PFSK-1 (cell line): ENCODE data around the gene CISTR.

Experiments used
- FOXP2 ChIP-seq: optimal IDR thresholded peaks from 2 replicates; pipeline ENCODE3; 2011; ENCODE audit warnings: borderline replicate concordance, control low read depth, inconsistent platforms; ENCODE audit not compliant: insufficient read depth; ENCODE audit errors: extremely low read length, extremely low read depth
- POLR2AphosphoS5 ChIP-seq: IDR thresholded peaks from 2 replicates; pipeline ENCODE4 v1.6.1; 2012; ENCODE audit warnings: low read depth, mild to moderate bottlenecking, control low read depth, low read length, moderate library complexity
- SIN3A ChIP-seq: IDR thresholded peaks from 2 replicates; pipeline ENCODE4 v1.6.1; 2012; ENCODE audit warnings: mild to moderate bottlenecking, low read length, moderate library complexity, borderline replicate concordance; ENCODE audit not compliant: insufficient read depth
- TAF1 ChIP-seq: IDR thresholded peaks from 2 replicates; pipeline ENCODE4 v1.6.1; 2012; ENCODE audit warnings: low read length, control low read depth, borderline replicate concordance; ENCODE audit not compliant: insufficient read depth
- TF ChIP-seq, protein P1 (sequence below), 2 experiments: IDR thresholded peaks; 2 replicates each; pipeline versions ENCODE4 v1.6.1 to v1.8.0; 2011 to 2012; ENCODE audit warnings: low read depth in 2 of 2, low read length in 2 of 2, control low read depth in 1 of 2, inconsistent platforms in 1 of 2, mild to moderate bottlenecking in 1 of 2, moderate library complexity in 1 of 2; ENCODE audit not compliant: insufficient read depth in 1 of 2

The CISTR gene

DNA sequence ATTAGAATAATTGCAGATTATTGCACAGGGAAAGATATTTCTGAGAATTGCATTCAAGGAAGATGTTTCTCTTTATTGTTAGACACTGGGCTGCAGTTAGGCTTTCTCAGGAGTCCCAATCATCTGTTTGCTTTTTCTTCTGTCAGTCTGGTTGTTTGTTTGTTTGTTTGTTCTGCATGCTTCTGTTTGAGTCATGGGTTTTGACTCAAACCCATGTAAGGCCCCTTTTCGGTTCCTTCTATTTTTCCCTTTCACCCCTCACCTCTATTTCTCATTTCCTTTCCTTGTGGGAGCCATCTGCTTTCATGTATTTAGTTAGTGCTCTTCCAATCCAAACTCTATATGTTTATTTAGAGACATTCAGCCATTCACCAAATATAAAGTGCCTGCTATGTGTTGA lies 25.1 kb upstream of the CISTR start:
- TF ChIP-seq POLR2AphosphoS5 = no peak
- no peak for TF ChIP-seq FOXP2
- TF ChIP-seq TAF1 = no peak

DNA sequence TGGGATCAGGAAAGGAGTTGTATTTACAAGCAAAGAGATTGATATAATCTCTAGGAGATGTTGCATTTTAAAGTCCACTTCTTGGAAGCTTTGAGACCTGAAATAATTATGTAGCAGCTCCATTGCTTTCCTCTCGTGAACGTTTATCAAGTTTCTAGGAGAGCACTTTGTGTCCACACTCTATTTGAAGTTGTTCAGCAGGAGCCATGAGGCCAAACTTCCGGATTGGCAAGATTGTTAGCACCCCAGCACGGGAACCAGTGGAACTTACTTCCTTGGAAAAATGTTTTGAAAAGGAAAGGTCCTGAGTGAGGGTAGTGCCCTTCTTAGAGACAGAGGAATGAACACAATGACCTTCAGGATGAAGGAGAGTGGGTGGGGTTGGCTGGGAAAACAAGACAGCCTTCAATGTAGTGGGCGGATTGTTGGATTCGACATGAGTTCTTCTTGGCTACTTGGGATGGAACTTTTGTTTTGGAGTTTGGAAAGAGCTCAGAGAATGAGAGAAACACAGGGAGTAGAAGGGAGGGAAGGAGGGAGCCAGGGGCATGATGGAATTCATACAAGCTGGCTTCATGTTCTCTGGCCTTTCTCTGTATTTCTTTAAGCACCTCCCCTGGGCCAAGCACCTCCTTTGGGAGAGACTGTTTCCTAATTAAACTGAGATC lies 23.8 kb upstream of the CISTR start:
- TF ChIP-seq, protein P1, sequence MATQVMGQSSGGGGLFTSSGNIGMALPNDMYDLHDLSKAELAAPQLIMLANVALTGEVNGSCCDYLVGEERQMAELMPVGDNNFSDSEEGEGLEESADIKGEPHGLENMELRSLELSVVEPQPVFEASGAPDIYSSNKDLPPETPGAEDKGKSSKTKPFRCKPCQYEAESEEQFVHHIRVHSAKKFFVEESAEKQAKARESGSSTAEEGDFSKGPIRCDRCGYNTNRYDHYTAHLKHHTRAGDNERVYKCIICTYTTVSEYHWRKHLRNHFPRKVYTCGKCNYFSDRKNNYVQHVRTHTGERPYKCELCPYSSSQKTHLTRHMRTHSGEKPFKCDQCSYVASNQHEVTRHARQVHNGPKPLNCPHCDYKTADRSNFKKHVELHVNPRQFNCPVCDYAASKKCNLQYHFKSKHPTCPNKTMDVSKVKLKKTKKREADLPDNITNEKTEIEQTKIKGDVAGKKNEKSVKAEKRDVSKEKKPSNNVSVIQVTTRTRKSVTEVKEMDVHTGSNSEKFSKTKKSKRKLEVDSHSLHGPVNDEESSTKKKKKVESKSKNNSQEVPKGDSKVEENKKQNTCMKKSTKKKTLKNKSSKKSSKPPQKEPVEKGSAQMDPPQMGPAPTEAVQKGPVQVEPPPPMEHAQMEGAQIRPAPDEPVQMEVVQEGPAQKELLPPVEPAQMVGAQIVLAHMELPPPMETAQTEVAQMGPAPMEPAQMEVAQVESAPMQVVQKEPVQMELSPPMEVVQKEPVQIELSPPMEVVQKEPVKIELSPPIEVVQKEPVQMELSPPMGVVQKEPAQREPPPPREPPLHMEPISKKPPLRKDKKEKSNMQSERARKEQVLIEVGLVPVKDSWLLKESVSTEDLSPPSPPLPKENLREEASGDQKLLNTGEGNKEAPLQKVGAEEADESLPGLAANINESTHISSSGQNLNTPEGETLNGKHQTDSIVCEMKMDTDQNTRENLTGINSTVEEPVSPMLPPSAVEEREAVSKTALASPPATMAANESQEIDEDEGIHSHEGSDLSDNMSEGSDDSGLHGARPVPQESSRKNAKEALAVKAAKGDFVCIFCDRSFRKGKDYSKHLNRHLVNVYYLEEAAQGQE (IDR thresholded peaks at IDR 0.05; ENCODE audit: insufficient read depth in 1 of 2, low read depth in 2 of 2, low read length in 2 of 2) = no peak

DNA sequence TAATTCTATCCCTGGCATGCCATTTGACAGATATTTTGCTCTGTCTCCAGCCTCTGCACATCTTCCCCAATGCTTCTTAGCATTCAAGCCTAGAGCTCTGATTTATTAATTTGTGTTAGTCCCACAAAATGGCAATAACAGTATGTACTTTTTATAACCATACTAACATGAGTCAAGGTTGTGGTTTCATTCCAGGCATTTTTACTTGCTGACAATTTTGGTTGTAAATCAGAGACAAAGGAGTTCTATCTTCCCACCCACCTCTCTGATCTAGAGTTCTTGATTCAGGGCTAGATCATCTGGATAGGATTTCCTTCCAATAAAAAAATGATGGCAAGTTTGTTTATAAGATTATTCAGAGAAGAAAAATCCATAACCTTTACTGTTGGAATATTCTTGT lies 18.5 kb upstream of the CISTR start:
- no peak for TF ChIP-seq TAF1
- no peak for TF ChIP-seq FOXP2
- TF ChIP-seq POLR2AphosphoS5 = no peak
- TF ChIP-seq SIN3A = no peak
- TF ChIP-seq, protein P1 (IDR thresholded peaks at IDR 0.05; ENCODE audit: insufficient read depth in 1 of 2, low read depth in 2 of 2, low read length in 2 of 2) = no peak

DNA sequence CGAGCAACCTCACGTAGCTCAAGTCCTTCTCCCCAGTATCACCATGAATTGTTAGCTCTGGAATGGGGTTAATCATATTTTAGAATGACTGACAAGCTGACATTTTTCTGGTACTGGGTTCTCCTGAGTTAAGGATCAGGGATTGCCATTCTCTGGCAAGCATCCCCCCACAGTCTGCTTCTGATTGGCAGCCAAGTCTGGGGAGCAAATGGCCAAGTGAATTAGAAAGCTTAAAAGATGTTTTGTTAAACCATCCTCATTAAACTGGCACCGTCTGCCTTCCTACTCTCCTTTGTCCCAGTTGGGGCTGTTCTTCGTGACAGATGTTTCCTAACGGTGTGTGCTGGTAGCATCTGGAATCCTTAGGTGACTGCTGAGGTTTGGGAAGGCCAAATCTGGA lies 17.2 kb upstream of the CISTR start:
- TF ChIP-seq, protein P1 (IDR thresholded peaks at IDR 0.05; ENCODE audit: insufficient read depth in 1 of 2, low read depth in 2 of 2, low read length in 2 of 2) = no peak
- TF ChIP-seq TAF1 = no peak
- no peak for TF ChIP-seq SIN3A
- no peak for TF ChIP-seq POLR2AphosphoS5

DNA sequence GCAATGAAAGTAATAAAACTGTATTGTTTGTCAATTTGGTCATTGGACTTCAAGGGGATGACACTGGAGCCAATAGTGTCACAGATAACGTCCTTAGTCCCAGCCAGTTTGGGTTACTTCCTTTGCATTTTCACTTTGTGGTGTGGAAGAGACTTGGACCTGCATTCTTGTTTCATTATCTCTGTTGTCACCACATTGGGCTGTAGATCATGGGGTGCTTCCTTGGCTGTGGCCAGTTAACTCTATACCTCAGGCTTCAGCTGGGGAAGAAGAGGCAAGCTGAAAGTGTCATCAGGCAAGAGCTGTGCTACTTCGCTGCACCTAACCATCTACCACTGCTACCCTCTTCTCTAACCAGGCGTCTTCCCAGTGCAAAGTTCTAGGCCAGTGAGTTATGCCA lies 15.1 kb upstream of the CISTR start:
- no peak for TF ChIP-seq TAF1

DNA sequence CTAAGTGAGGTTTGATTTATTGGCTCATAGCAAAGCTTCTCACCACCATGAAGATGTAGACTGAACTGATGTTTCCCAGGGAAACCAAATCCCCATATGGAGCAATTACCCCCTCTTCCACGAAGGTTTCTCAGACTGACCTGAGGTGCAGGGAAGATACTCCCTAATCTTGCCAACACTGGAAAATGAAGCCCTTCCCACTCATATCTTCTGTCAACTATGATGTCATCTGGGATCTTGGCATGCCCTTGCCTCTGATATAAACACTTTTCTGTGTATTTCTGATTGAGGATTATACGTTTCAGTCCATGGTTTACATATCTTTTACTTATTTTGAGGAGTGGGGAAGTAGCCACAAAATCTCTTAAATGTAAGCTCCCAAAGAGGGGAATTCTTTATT lies 14.1 kb upstream of the CISTR start:
- TF ChIP-seq POLR2AphosphoS5 = no peak
- TF ChIP-seq SIN3A = no peak

DNA sequence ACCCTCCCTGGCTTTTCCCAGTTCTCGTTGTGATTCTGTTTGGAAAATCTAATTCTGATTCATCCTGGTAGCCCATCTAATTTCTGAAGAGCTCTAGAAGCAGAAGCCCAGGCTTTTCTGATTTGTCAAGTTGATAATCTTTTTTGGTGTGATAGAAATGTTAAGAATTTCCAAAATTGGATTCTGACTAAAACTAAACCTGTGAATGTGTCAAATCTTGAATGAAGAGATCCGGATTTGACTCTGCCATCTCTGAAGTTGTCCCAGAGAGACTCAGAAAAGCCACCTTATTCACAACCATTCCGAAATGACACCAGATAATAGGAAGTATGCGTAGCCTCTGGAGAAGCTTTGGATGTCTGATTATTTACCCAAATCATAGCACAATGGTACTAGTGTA lies 12.8 kb upstream of the CISTR start:
- TF ChIP-seq SIN3A (no peak), FOXP2 (no peak), POLR2AphosphoS5 (no peak), TAF1 (no peak)
- TF ChIP-seq, protein P1 (IDR thresholded peaks at IDR 0.05; ENCODE audit: insufficient read depth in 1 of 2, low read depth in 2 of 2, low read length in 2 of 2) = no peak
